Activated CD4-positive, alpha-beta memory T cell treated with anti-CD3 and anti-CD28 coated beads, Interleukin-2, amount 10 ng/mL, durations not matched to agents 7 days and 5 days (primary cell): ENCODE measurements around the gene RAP1GAP. TPM values are rescaled to one million over a fixed set of nuclear protein-coding genes. Genes with fewer than 3 reads are reported as not detected.

ENCODE experiments used
- CTCF ChIA-PET: fragments of 350-600 bp; sonication (Branson Sonifier 250); formaldehyde crosslinking; loops from one replicate; lab custom pipeline; 2021; ENCODE audit warnings: antibody characterized with exemption, inconsistent platforms; lab: Charles Lee
- POLR2A ChIA-PET: fragments of 350-600 bp; sonication (Branson Sonifier 250); formaldehyde crosslinking; loops from one replicate; lab custom pipeline; 2021; ENCODE audit warnings: antibody characterized with exemption; lab: Charles Lee
- DNase-seq: peaks from one replicate; pipeline ENCODE4 v3.0.0-alpha.2; 2020
- H3K27ac Mint-ChIP-seq: one replicate; pipeline ENCODE4 v1.8.0; 2021; ENCODE audit warnings: mild to moderate bottlenecking, mixed read lengths
- H3K27me3 Mint-ChIP-seq: one replicate; pipeline ENCODE4 v1.8.0; 2021; ENCODE audit warnings: mixed read lengths
- H3K36me3 Mint-ChIP-seq: one replicate; pipeline ENCODE4 v1.8.0; 2021; ENCODE audit warnings: low read depth, mixed read lengths
- H3K4me1 Mint-ChIP-seq: one replicate; pipeline ENCODE4 v1.8.0; 2021; ENCODE audit warnings: mixed read lengths
- H3K4me3 Mint-ChIP-seq: one replicate; pipeline ENCODE4 v1.8.0; 2021; ENCODE audit warnings: mild to moderate bottlenecking, mixed read lengths
- H3K9me3 Mint-ChIP-seq: one replicate; pipeline ENCODE4 v1.8.0; 2021; ENCODE audit warnings: mixed read lengths
- total RNA-seq, 2 experiments: library from RNA; stranded (reverse); gene quantifications; one replicate each; pipeline ENCODE4 v1.2.3, GENCODE V29; 2021

RAP1GAP gene
- total RNA-seq, 2 experiments from 2014 or later = 0.15 TPM; not detected in 1

- DNase-seq = no peak
- H3K4me3 Mint-ChIP-seq = no peak overlapping the region
- no peak overlapping the region for H3K27ac Mint-ChIP-seq
- no peaks in the 10 kb centered on the region for H3K36me3 Mint-ChIP-seq
- H3K4me1 Mint-ChIP-seq = peaks cover 9% of the 10 kb centered on the region
- no peaks in the 10 kb centered on the region for H3K27me3 Mint-ChIP-seq
- H3K9me3 Mint-ChIP-seq = no peaks in the 10 kb centered on the region
- ChIA-PET CTCF (interaction anchor here (0.6 kb wide), 1 partner anchor 113 kb away, joined by 3 read pairs; no protein-coding TSS in a partner anchor), POLR2A (no interaction called here)
Measured at GRCh38 chr1:21610989-21611785, 58.0 kb downstream of the RAP1GAP start.

DNA sequence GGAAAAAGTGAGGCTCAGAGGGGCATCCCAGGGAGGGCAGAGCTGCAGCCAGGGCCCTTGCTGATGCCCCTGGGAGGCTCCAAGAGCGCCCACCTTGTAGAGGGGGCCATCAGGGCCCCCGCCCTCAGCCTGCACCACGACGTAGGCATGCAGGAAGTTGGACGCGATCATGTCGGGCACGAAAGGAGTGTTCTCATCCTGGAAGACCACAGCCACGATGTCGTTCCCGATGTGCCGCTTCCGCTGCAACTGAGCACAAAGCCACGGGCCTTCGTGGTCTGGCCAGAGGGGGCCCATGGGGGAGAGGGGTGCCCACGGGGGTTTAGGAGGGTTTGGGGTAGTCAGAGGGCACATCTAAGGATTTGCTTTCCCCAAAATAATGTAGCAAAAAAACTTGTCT lies 59.1 kb downstream of the RAP1GAP start:
- ChIA-PET CTCF (no interaction called here), POLR2A (no interaction called here)
- H3K4me3 Mint-ChIP-seq = no peak overlapping the region
- no peak for DNase-seq
- no peaks in the 10 kb centered on the region for H3K27me3 Mint-ChIP-seq
- no peaks in the 10 kb centered on the region for H3K36me3 Mint-ChIP-seq
- H3K4me1 Mint-ChIP-seq = peaks cover 9% of the 10 kb centered on the region
- no peaks in the 10 kb centered on the region for H3K9me3 Mint-ChIP-seq
- no peak overlapping the region for H3K27ac Mint-ChIP-seq

- Mint-ChIP-seq H3K27ac (no peak overlapping the region), H3K4me3 (no peak overlapping the region), H3K9me3 (no peaks in the 10 kb centered on the region), H3K36me3 (no peaks in the 10 kb centered on the region), H3K4me1 (peaks cover 9% of the 10 kb centered on the region), H3K27me3 (no peaks in the 10 kb centered on the region)
- CTCF ChIA-PET = no interaction called here
- DNase-seq = no peak
- POLR2A ChIA-PET = no interaction called here
Measured at GRCh38 chr1:21608798-21609197, 60.4 kb downstream of the RAP1GAP start.

DNA sequence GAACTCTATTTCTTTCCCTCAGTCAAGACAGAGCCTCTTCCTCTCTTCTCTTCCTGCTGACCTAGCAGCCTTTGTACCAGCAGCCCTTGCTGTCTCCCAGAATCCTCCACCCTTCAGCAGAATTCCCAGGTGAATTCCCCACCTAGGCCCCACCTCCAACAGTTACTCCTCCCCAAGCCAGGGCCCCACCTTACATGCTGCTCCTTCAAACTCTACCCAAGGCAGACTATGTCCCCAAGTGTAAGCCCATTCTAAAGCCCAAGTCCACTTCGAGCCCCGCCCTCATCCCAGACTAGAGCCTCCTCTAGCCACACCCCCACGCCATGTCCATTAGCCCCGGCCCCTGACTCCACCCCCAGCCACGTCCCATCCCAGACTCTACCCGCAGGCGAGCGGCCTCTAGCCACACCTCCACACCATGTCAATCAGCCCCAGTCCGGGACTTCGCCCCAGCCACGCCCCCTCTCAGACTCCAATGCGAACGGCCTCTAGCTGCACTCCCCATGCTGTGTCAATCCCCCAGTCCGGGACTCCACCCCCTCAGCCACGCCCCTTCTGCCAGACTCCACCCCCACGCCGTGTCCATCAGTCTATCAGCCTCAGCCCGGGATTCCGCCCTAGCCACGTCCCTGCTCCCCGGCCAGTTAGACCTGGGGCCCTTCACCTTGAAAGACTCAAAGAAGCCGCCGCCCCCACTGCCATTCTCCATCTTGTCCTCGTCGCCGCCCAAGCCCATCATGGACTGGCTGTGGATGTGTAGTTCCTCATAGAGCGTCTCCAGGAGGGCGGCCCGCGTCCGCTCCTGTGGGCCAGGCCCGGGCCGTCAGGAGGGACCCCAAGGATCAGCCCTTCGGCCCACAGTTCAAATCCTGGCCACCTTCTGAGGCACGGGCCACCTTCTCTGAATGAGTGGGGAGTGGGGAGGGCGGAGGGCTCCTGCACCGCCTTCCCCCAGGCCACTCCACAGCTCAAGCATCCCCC lies 61.3 kb downstream of the RAP1GAP start:
- no peaks in the 10 kb centered on the region for H3K9me3 Mint-ChIP-seq

GRCh38 chr1:21605964-21606705 lies 63.0 kb downstream of the RAP1GAP start:
- Mint-ChIP-seq H3K4me3 (no peak overlapping the region), H3K36me3 (no peaks in the 10 kb centered on the region), H3K4me1 (peaks cover 9% of the 10 kb centered on the region), H3K9me3 (no peaks in the 10 kb centered on the region), H3K27ac (no peak overlapping the region), H3K27me3 (no peaks in the 10 kb centered on the region)
- no peak for DNase-seq
- POLR2A ChIA-PET = no interaction called here
- CTCF ChIA-PET = no interaction called here

More for the DNA sequence above, 61.3 kb downstream of the RAP1GAP start:
- Mint-ChIP-seq H3K4me3 (no peak overlapping the region), H3K27ac (no peak overlapping the region), H3K36me3 (no peaks in the 10 kb centered on the region), H3K4me1 (peaks cover 9% of the 10 kb centered on the region), H3K27me3 (no peaks in the 10 kb centered on the region)
- ChIA-PET POLR2A (no interaction called here), CTCF (interaction anchor here (0.5 kb wide), 1 partner anchor 1395 kb away, joined by 5 read pairs; no protein-coding TSS in a partner anchor)
- DNase-seq = peak; percentile 66

DNA sequence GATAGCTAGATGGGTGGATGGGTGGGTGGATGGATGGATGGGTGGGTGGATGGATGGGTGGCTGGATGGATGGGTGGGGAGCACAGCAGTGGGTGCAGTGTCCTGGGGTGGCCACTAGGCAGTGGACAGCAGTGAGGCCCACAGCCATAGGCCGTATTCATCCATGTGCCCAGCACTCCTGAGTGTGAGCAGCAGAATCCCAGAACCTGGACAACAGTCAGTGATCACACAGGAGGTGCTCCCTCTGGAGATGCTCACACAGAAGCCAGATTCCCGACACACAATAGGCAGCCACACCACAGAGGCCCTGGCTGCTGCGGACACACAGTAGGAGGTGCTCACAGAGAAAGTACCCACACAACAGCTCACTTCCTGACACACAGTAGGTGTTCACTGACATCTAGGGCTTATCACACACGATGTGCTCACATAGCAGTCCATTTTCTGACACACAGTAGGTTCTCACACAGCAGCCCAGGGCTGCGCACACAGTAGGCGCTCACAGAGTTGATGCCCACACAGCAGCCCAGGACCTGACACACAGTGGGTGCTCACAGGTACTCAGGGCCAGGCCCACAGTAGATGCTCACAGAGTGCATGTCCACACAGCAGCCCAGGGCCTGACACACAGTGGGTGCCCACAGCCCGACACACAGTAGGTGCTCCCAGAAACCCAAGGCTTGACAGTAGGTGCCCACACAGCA lies 64.0 kb downstream of the RAP1GAP start:
- no peaks in the 10 kb centered on the region for H3K9me3 Mint-ChIP-seq
- H3K4me1 Mint-ChIP-seq = peaks cover 9% of the 10 kb centered on the region
- H3K27ac Mint-ChIP-seq = no peak overlapping the region
- no peak for DNase-seq
- H3K27me3 Mint-ChIP-seq = no peaks in the 10 kb centered on the region
- no peak overlapping the region for H3K4me3 Mint-ChIP-seq
- no peaks in the 10 kb centered on the region for H3K36me3 Mint-ChIP-seq
- ChIA-PET CTCF (no interaction called here), POLR2A (no interaction called here)

DNA sequence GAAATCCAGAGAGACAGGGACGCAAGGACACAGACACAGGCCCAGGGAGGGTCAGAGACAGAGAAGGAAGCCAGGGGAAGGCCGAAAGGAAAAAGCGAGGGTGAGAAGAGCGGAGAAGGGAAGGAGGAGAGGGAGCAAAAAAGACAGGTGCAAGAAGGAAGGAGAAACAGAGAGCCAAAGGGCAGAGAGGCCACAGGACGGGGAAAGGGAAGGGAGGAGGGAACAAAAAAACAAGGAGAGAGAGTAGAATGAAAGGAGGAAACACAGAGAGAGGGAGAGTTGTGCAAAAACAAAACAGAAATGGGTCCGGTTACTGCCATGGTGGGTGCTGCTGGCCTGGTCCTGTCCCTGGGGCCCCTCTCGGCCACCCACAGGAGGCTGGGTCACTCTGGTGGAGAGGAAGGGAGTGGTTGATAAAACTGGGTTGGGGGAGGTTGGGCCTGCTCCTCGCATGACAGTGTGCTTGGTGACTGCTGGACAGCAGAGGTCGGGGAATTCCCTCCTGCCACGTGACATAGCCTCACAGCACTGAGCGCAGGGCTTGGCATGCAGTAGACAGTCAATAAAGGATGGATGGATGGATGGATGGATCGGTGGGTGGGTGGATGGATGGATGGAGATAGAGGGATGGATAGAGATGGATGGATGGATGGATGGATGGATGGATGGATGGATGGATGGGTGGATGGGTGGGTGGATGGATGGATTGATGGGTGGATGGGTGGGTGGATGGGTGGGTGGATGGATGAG lies 64.8 kb downstream of the RAP1GAP start:
- H3K27ac Mint-ChIP-seq = no peak overlapping the region
- DNase-seq = no peak
- H3K36me3 Mint-ChIP-seq = no peaks in the 10 kb centered on the region
- CTCF ChIA-PET = no interaction called here
- POLR2A ChIA-PET = no interaction called here
- no peaks in the 10 kb centered on the region for H3K9me3 Mint-ChIP-seq
- no peaks in the 10 kb centered on the region for H3K27me3 Mint-ChIP-seq
- peaks cover 9% of the 10 kb centered on the region for H3K4me1 Mint-ChIP-seq
- H3K4me3 Mint-ChIP-seq = no peak overlapping the region

DNA sequence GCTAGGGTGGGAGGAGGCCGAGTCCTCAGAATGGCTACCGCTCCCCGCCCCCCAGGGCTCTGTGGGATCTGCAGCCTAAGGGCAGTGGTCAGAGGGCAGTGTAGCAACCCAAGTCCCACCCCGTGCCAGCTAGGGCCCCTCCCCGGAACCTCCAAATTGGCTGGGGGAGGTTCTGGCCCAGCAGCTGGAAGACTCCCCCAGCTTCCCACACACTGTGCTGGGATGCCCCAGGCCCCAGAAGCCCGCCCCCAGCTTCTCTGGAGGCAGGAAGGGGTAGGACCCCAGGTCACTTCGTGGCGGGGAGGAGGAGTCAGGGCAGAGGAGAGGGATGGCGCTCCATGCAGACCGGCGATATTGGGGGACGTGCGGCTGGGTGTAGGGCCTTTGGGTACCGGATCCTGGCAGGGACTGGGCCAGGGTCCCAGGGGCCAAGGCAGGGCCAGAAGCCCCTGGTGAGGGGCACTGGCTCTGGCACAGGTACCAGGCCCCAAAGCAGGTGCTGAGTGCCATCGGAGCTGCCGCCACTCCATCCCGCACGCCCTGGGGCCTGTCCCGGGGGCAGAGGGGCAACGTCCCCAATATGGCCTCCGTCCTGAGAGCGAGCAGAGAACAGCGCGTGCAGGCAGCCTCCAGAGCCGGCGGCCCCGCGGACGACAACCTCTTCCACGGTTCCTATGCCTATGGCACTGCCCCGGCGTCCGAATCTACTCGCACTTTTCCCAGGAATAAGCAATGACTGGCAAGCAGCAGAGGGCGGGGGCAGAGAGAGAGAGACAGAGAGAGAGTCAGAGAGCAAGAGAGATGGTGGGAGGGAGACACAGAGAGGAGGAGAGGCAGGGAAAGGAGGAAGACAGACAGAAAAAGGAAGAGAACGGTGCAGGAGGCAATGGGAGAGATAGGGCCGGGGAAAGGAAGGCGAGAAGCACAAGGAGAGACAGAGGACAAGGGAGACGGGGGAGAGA lies 65.7 kb downstream of the RAP1GAP start:
- no peak for DNase-seq
- Mint-ChIP-seq H3K27me3 (no peaks in the 10 kb centered on the region), H3K27ac (no peak overlapping the region), H3K36me3 (no peaks in the 10 kb centered on the region), H3K4me1 (peaks cover 9% of the 10 kb centered on the region), H3K9me3 (no peaks in the 10 kb centered on the region), H3K4me3 (no peak overlapping the region)
- ChIA-PET POLR2A (no interaction called here), CTCF (no interaction called here)

- no peak overlapping the region for H3K4me3 Mint-ChIP-seq
- H3K9me3 Mint-ChIP-seq = no peaks in the 10 kb centered on the region
- CTCF ChIA-PET = no interaction called here
- no peaks in the 10 kb centered on the region for H3K4me1 Mint-ChIP-seq
- POLR2A ChIA-PET = no interaction called here
- H3K27me3 Mint-ChIP-seq = no peaks in the 10 kb centered on the region
- no peak overlapping the region for H3K27ac Mint-ChIP-seq
- no peaks in the 10 kb centered on the region for H3K36me3 Mint-ChIP-seq
- DNase-seq = no peak
Measured at GRCh38 chr1:21601278-21602048, 67.7 kb downstream of the RAP1GAP start.

DNA sequence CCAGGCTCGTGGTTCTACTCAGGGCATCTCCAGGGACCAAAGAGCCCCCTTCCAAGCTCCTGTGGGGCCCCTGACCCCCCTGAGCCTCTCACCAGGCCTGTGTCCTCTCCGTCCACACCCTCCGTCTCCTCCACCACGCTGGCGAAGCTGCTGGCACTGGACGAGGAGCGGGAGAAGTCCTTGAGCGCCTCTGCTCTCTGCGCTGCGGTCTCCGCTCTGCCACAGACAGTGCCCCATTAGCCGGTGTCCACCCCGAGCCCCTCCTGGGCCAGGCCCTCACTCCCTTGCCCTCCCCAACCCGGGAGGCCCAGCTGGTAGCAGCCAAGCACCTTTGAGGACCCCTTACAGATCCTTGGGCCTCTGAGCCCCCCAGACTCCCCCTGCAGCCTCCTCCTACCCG lies 69.8 kb downstream of the RAP1GAP start:
- ChIA-PET CTCF (no interaction called here), POLR2A (no interaction called here)
- no peaks in the 10 kb centered on the region for H3K4me1 Mint-ChIP-seq
- no peak overlapping the region for H3K27ac Mint-ChIP-seq
- no peak overlapping the region for H3K4me3 Mint-ChIP-seq
- no peaks in the 10 kb centered on the region for H3K9me3 Mint-ChIP-seq
- H3K27me3 Mint-ChIP-seq = no peaks in the 10 kb centered on the region
- H3K36me3 Mint-ChIP-seq = no peaks in the 10 kb centered on the region
- DNase-seq = no peak

DNA sequence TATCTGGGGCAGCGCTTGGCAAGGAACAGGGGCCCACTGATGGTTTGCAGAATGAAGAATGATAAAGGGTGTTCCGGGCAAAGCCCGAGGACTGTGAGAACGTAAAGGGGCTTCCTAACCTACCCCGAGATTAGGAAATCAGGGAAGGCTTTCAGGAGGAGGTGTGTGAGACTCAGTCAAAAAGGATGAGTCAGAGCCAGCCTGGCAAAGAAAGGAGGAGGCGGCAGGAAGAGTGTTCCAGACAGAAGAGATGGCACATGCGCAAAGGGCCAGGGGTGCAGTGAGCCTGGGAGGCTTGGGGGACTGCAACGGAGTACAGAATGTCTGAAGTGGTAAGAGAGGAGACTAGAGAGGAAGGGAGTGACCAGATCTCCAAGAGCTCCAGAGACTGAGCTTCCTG lies 70.3 kb downstream of the RAP1GAP start:
- Mint-ChIP-seq H3K4me3 (no peak overlapping the region), H3K4me1 (no peaks in the 10 kb centered on the region), H3K36me3 (no peaks in the 10 kb centered on the region), H3K27ac (no peak overlapping the region), H3K9me3 (no peaks in the 10 kb centered on the region), H3K27me3 (no peaks in the 10 kb centered on the region)
- POLR2A ChIA-PET = no interaction called here
- no peak for DNase-seq
- CTCF ChIA-PET = no interaction called here
